ENCODE measurements around the gene ITM2C. TPM values are rescaled to one million over a fixed set of nuclear protein-coding genes. Genes with fewer than 3 reads are reported as not detected.

ITM2C gene
- total and polyA plus RNA-seq, 2 experiments from 2014 or later, result 241 to 367 TPM

DNA sequence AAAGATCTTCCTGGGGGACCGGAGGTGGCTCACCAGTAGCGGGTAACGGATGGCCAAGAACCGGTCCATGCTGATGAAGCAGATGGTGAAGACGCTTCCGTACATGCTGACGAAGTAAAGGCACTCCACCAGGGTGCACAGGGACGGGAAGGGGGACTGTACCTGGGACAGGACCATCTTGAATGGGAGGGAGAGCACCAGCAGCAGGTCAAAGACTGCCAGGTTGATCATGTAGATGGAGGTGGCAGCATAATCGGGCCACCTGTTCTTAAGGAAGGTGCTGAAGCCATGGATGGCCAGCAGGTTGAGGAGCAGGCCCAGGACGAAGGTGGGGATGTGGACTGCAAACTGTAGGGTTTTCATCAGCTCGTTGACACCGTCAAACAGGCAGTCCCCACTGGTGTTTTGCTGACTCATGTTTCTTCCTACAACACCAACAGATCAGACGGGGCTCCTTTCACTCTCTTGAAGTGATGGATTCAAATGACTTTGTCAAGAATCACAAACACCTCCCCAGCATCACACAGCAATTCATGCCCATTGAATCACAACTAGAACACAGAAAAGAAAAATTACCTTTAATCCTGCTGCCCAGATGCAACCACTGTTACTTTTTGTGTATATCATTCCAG lies 45.9 kb downstream of the ITM2C start (continued):
- TF ChIP-seq, protein P1, sequence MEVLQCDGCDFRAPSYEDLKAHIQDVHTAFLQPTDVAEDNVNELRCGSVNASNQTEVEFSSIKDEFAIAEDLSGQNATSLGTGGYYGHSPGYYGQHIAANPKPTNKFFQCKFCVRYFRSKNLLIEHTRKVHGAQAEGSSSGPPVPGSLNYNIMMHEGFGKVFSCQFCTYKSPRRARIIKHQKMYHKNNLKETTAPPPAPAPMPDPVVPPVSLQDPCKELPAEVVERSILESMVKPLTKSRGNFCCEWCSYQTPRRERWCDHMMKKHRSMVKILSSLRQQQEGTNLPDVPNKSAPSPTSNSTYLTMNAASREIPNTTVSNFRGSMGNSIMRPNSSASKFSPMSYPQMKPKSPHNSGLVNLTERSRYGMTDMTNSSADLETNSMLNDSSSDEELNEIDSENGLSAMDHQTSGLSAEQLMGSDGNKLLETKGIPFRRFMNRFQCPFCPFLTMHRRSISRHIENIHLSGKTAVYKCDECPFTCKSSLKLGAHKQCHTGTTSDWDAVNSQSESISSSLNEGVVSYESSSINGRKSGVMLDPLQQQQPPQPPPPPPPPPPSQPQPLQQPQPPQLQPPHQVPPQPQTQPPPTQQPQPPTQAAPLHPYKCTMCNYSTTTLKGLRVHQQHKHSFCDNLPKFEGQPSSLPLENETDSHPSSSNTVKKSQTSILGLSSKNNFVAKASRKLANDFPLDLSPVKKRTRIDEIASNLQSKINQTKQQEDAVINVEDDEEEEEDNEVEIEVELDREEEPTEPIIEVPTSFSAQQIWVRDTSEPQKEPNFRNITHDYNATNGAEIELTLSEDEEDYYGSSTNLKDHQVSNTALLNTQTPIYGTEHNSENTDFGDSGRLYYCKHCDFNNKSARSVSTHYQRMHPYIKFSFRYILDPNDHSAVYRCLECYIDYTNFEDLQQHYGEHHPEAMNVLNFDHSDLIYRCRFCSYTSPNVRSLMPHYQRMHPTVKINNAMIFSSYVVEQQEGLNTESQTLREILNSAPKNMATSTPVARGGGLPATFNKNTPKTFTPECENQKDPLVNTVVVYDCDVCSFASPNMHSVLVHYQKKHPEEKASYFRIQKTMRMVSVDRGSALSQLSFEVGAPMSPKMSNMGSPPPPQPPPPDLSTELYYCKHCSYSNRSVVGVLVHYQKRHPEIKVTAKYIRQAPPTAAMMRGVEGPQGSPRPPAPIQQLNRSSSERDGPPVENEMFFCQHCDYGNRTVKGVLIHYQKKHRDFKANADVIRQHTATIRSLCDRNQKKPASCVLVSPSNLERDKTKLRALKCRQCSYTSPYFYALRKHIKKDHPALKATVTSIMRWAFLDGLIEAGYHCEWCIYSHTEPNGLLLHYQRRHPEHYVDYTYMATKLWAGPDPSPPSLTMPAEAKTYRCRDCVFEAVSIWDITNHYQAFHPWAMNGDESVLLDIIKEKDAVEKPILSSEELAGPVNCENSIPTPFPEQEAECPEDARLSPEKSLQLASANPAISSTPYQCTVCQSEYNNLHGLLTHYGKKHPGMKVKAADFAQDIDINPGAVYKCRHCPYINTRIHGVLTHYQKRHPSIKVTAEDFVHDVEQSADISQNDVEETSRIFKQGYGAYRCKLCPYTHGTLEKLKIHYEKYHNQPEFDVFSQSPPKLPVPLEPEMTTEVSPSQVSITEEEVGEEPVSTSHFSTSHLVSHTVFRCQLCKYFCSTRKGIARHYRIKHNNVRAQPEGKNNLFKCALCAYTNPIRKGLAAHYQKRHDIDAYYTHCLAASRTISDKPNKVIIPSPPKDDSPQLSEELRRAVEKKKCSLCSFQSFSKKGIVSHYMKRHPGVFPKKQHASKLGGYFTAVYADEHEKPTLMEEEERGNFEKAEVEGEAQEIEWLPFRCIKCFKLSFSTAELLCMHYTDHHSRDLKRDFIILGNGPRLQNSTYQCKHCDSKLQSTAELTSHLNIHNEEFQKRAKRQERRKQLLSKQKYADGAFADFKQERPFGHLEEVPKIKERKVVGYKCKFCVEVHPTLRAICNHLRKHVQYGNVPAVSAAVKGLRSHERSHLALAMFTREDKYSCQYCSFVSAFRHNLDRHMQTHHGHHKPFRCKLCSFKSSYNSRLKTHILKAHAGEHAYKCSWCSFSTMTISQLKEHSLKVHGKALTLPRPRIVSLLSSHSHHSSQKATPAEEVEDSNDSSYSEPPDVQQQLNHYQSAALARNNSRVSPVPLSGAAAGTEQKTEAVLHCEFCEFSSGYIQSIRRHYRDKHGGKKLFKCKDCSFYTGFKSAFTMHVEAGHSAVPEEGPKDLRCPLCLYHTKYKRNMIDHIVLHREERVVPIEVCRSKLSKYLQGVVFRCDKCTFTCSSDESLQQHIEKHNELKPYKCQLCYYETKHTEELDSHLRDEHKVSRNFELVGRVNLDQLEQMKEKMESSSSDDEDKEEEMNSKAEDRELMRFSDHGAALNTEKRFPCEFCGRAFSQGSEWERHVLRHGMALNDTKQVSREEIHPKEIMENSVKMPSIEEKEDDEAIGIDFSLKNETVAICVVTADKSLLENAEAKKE (CRISPR knock-in tag; IDR thresholded peaks at IDR 0.05), result no peak
- TF ChIP-seq ZNF114 (CRISPR knock-in tag; IDR thresholded peaks at IDR 0.05), result no peak
- TF ChIP-seq, protein P2, sequence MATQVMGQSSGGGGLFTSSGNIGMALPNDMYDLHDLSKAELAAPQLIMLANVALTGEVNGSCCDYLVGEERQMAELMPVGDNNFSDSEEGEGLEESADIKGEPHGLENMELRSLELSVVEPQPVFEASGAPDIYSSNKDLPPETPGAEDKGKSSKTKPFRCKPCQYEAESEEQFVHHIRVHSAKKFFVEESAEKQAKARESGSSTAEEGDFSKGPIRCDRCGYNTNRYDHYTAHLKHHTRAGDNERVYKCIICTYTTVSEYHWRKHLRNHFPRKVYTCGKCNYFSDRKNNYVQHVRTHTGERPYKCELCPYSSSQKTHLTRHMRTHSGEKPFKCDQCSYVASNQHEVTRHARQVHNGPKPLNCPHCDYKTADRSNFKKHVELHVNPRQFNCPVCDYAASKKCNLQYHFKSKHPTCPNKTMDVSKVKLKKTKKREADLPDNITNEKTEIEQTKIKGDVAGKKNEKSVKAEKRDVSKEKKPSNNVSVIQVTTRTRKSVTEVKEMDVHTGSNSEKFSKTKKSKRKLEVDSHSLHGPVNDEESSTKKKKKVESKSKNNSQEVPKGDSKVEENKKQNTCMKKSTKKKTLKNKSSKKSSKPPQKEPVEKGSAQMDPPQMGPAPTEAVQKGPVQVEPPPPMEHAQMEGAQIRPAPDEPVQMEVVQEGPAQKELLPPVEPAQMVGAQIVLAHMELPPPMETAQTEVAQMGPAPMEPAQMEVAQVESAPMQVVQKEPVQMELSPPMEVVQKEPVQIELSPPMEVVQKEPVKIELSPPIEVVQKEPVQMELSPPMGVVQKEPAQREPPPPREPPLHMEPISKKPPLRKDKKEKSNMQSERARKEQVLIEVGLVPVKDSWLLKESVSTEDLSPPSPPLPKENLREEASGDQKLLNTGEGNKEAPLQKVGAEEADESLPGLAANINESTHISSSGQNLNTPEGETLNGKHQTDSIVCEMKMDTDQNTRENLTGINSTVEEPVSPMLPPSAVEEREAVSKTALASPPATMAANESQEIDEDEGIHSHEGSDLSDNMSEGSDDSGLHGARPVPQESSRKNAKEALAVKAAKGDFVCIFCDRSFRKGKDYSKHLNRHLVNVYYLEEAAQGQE (IDR thresholded peaks at IDR 0.05; ENCODE audit: unreplicated experiment), result no peak
- no peak for TF ChIP-seq CREB1 (CRISPR knock-in tag; IDR thresholded peaks at IDR 0.05; ENCODE audit: low read depth)
- TF ChIP-seq NANOG (IDR thresholded peaks at IDR 0.05; ENCODE audit: borderline replicate concordance), result no peak
- no peak for TF ChIP-seq ETS1 (IDR thresholded peaks at IDR 0.05)
- TF ChIP-seq, protein P3, sequence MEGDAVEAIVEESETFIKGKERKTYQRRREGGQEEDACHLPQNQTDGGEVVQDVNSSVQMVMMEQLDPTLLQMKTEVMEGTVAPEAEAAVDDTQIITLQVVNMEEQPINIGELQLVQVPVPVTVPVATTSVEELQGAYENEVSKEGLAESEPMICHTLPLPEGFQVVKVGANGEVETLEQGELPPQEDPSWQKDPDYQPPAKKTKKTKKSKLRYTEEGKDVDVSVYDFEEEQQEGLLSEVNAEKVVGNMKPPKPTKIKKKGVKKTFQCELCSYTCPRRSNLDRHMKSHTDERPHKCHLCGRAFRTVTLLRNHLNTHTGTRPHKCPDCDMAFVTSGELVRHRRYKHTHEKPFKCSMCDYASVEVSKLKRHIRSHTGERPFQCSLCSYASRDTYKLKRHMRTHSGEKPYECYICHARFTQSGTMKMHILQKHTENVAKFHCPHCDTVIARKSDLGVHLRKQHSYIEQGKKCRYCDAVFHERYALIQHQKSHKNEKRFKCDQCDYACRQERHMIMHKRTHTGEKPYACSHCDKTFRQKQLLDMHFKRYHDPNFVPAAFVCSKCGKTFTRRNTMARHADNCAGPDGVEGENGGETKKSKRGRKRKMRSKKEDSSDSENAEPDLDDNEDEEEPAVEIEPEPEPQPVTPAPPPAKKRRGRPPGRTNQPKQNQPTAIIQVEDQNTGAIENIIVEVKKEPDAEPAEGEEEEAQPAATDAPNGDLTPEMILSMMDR (conservative IDR thresholded peaks at IDR 0.05; ENCODE audit: low read depth in 2 of 2), result no peak
- no peak for TF ChIP-seq ZNF331 (CRISPR knock-in tag; IDR thresholded peaks at IDR 0.05; ENCODE audit: low read depth)
- no peak for TF ChIP-seq POLR2AphosphoS5 (IDR thresholded peaks at IDR 0.05; ENCODE audit: low read depth)
